Activated naive CD4-positive, alpha-beta T cell treated with anti-CD3 and anti-CD28 coated beads, Interleukin-2, amount 10 ng/mL, durations not matched to agents 7 days and 5 days (primary cell): ENCODE measurements around the gene NPTN.

Experiments used
- CTCF ChIA-PET: fragments of 350-600 bp; sonication (Branson Sonifier 250); formaldehyde crosslinking; loops from one replicate; lab custom pipeline; 2021; ENCODE audit warnings: antibody characterized with exemption; lab: Charles Lee
- DNase-seq: peaks from one replicate; pipeline ENCODE4 v3.0.0-alpha.2; 2020
- H3K27ac Mint-ChIP-seq: one replicate; pipeline ENCODE4 v1.8.0; 2021; ENCODE audit warnings: mild to moderate bottlenecking, moderate library complexity, mixed read lengths
- H3K27me3 Mint-ChIP-seq: one replicate; pipeline ENCODE4 v1.8.0; 2021; ENCODE audit warnings: mild to moderate bottlenecking, mixed read lengths
- H3K36me3 Mint-ChIP-seq: one replicate; pipeline ENCODE4 v1.8.0; 2021; ENCODE audit warnings: mixed read lengths
- H3K4me1 Mint-ChIP-seq: one replicate; pipeline ENCODE4 v1.8.0; 2021; ENCODE audit warnings: mixed read lengths
- H3K4me3 Mint-ChIP-seq: one replicate; pipeline ENCODE4 v1.8.0; 2021; ENCODE audit warnings: mild to moderate bottlenecking, moderate library complexity, mixed read lengths
- H3K9me3 Mint-ChIP-seq: one replicate; pipeline ENCODE4 v1.8.0; 2021; ENCODE audit warnings: mixed read lengths

The NPTN gene

DNA sequence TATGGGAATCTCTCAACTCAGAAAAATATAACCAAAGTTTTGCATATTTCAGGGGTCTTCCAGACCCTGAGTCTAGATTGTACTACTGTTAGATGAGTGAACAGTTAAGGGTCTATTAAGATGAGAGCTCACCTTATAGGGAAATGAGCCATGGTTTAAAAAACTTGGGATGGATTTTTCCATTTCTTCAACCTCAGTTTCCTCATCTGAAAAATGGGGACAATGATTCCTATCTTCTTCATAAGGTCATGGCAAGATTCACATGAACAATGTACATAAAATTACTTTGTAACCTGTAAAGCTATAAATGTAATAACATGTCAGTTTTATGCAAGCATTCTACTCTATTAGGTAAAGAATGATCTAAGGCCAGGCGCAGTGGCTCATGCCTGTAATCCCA, 28.7 kb downstream of the NPTN start:
- no peak overlapping the region for H3K4me3 Mint-ChIP-seq
- no peak overlapping the region for H3K27ac Mint-ChIP-seq
- no peak for DNase-seq
- no peaks in the 10 kb centered on the region for H3K9me3 Mint-ChIP-seq
- CTCF ChIA-PET: interaction anchor here (1.1 kb wide), 1 partner anchor 9 kb away, joined by 4 read pairs; no protein-coding TSS in a partner anchor
- peaks cover 2% of the 10 kb centered on the region for H3K36me3 Mint-ChIP-seq
- H3K27me3 Mint-ChIP-seq: no peaks in the 10 kb centered on the region
- H3K4me1 Mint-ChIP-seq: peaks cover 15% of the 10 kb centered on the region

- Mint-ChIP-seq H3K9me3 (no peaks in the 10 kb centered on the region), H3K4me1 (peaks cover 10% of the 10 kb centered on the region), H3K27ac (no peak overlapping the region), H3K4me3 (no peak overlapping the region), H3K27me3 (no peaks in the 10 kb centered on the region), H3K36me3 (peaks cover 2% of the 10 kb centered on the region)
- CTCF ChIA-PET: interaction anchor here (0.8 to 1.9 kb wide), 2 partner anchors 33 to 94 kb away, joined by 3 to 4 read pairs; no protein-coding TSS in a partner anchor
- no peak for DNase-seq
Measured at GRCh38 chr15:73602992-73603391, 30.2 kb downstream of the NPTN start.

DNA sequence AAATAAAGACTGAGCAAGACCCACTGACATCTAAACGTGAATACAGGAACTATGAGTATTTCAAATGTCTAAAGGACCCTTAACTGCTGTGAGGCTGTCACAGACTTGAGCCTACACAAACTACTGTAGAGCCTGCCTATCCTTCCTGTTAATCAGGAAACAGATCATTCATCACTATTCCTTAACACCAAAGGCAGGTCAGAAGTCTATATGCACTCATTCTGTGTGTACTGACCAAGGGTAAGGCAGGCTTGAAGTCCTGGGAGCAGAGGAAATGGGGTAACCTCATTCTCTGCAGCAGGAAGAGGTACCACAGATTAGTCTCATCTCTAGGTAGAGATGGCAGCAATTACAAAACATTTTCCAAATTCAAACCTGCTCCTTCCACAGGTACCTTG, 30.7 kb downstream of the NPTN start:
- Mint-ChIP-seq H3K4me1 (peaks cover 7% of the 10 kb centered on the region), H3K27ac (no peak overlapping the region), H3K4me3 (no peak overlapping the region), H3K27me3 (no peaks in the 10 kb centered on the region), H3K36me3 (peaks cover 2% of the 10 kb centered on the region), H3K9me3 (no peaks in the 10 kb centered on the region)
- no peak for DNase-seq
- CTCF ChIA-PET: interaction anchor here (0.8 to 1.9 kb wide), 3 partner anchors 34 to 97 kb away, joined by 3 to 6 read pairs (median 4); no protein-coding TSS in a partner anchor

- H3K36me3 Mint-ChIP-seq: no peaks in the 10 kb centered on the region
- peaks cover under 1% of the 10 kb centered on the region for H3K4me1 Mint-ChIP-seq
- H3K4me3 Mint-ChIP-seq: no peak overlapping the region
- no peaks in the 10 kb centered on the region for H3K9me3 Mint-ChIP-seq
- no peak overlapping the region for H3K27ac Mint-ChIP-seq
- DNase-seq: no peak
- no peaks in the 10 kb centered on the region for H3K27me3 Mint-ChIP-seq
- CTCF ChIA-PET: interaction anchor here (1.7 to 1.9 kb wide), 2 partner anchors 34 to 98 kb away, joined by 4 to 6 read pairs; no protein-coding TSS in a partner anchor
Measured at GRCh38 chr15:73601451-73602445, 31.4 kb downstream of the NPTN start.

DNA sequence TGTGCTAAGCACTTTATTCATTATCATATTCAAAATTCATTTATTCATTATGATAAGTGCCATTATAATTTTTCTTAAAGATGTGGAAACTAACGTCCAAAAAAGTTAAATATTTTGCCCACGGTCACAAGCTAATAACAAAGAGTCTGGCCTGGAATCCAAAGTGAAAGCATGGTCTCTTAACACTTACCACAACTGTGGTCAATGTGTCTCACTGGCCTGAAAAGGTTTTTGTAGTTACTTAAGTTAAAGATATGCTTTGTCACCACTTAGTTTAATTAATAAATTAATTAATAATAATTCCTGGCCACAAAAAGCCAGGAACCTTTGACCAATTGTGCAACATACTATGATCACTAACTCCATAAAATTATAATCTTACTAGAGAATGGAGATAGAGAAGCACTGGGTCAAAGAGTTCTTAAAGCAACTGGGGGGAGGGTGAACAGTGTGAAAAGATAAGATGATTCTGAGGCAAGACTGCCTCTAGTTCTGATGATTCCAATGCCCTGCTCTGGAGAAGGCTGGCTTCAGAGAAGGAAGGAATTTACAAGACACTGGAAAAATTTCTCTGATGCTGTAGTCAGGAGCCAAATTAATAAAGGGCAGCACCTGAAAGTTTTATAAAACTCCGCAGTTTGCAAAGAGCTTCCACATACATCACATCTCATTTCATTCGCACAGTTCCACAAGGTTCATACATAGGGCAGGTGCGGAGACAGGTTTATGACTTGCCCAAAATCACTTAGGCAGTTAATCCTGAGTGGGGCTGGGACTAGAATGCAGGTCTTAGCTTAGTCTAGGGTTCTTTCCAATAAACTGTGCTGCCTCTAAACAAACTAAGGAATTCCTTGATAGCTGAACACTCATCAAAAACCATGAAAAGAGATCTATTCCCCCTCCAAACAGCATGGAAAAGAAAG, 32.5 kb downstream of the NPTN start:
- peaks cover 2% of the 10 kb centered on the region for H3K36me3 Mint-ChIP-seq
- no peak overlapping the region for H3K4me3 Mint-ChIP-seq
- DNase-seq: no peak
- no peaks in the 10 kb centered on the region for H3K9me3 Mint-ChIP-seq
- peaks cover 3% of the 10 kb centered on the region for H3K4me1 Mint-ChIP-seq
- H3K27me3 Mint-ChIP-seq: no peaks in the 10 kb centered on the region
- H3K27ac Mint-ChIP-seq: no peak overlapping the region
- CTCF ChIA-PET: interaction anchor here (1.7 kb wide), 1 partner anchor 99 kb away, joined by 6 read pairs; no protein-coding TSS in a partner anchor

DNA sequence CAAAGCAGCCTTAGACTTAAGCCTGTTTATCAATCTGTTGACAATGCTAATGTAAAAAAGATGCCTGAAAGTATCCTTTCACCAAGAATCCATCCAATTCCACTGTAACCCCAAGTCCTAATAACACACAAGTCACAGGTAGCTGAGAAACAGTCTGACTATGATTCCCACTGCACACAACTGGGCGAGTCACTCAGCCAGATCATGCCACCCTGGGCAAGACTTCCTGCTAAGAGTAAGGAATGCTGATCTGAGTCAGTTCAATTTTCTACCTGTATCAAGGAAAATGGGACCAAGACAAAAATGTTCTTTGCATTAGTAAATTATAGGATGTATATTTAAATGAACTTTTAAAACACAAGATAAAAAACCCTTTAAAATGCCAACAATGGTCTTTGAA, 33.3 kb downstream of the NPTN start:
- Mint-ChIP-seq H3K9me3 (no peaks in the 10 kb centered on the region), H3K27ac (no peak overlapping the region), H3K36me3 (peaks cover 2% of the 10 kb centered on the region), H3K27me3 (no peaks in the 10 kb centered on the region), H3K4me3 (no peak overlapping the region), H3K4me1 (peaks cover 3% of the 10 kb centered on the region)
- DNase-seq: no peak
- CTCF ChIA-PET: no interaction called here

GRCh38 chr15:73598530-73599160, 34.5 kb downstream of the NPTN start:
- no peaks in the 10 kb centered on the region for H3K9me3 Mint-ChIP-seq
- no peaks in the 10 kb centered on the region for H3K27me3 Mint-ChIP-seq
- H3K4me1 Mint-ChIP-seq: peaks cover 3% of the 10 kb centered on the region
- CTCF ChIA-PET: no interaction called here
- H3K27ac Mint-ChIP-seq: no peak overlapping the region
- peaks cover 2% of the 10 kb centered on the region for H3K36me3 Mint-ChIP-seq
- DNase-seq: no peak
- no peak overlapping the region for H3K4me3 Mint-ChIP-seq

DNA sequence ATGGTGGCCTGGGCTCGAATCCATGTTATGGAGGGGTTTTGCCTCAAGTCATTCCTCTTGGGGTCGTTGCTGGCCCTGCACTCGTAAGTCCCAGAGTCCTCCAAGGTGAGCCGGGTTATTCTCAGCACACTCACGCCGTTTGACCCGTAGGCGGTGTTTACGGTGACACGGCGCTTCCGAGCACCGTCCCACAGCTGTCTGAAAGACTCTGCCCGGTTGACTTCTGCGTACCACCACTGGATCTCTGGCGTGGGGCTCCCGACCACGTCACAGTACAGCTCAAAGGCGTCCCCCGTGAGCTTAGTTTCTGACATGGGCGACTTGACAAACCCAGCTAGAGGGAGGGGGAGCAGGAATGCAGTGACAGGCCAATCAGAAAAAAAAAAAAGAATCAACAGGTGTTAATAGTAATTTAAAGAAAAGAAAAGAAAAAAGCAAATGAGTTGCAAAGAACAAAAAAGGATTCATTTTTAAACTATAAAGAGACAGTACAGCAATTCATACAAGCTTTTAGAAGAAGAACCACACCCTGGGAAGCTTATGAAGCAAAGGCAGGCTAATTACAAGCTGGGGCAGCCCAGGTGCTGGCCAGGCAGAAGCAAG, 36.1 kb downstream of the NPTN start:
- Mint-ChIP-seq H3K36me3 (peaks cover 2% of the 10 kb centered on the region), H3K9me3 (no peaks in the 10 kb centered on the region), H3K4me3 (no peak overlapping the region), H3K27ac (no peak overlapping the region), H3K4me1 (peaks cover 3% of the 10 kb centered on the region), H3K27me3 (no peaks in the 10 kb centered on the region)
- no peak for DNase-seq
- CTCF ChIA-PET: no interaction called here

GRCh38 chr15:73596174-73596573, 37.0 kb downstream of the NPTN start:
- H3K36me3 Mint-ChIP-seq: peaks cover 2% of the 10 kb centered on the region
- H3K4me3 Mint-ChIP-seq: no peak overlapping the region
- DNase-seq: no peak
- no peak overlapping the region for H3K27ac Mint-ChIP-seq
- no peaks in the 10 kb centered on the region for H3K9me3 Mint-ChIP-seq
- CTCF ChIA-PET: interaction anchor here (1.4 kb wide), 1 partner anchor 40 kb away, joined by 4 read pairs; no protein-coding TSS in a partner anchor
- peaks cover 3% of the 10 kb centered on the region for H3K4me1 Mint-ChIP-seq
- no peaks in the 10 kb centered on the region for H3K27me3 Mint-ChIP-seq

GRCh38 chr15:73594109-73594508, 39.1 kb downstream of the NPTN start:
- Mint-ChIP-seq H3K4me1 (peaks cover 3% of the 10 kb centered on the region), H3K27me3 (no peaks in the 10 kb centered on the region), H3K36me3 (peaks cover 3% of the 10 kb centered on the region), H3K9me3 (no peaks in the 10 kb centered on the region), H3K27ac (no peak overlapping the region), H3K4me3 (no peak overlapping the region)
- CTCF ChIA-PET: no interaction called here
- no peak for DNase-seq

DNA sequence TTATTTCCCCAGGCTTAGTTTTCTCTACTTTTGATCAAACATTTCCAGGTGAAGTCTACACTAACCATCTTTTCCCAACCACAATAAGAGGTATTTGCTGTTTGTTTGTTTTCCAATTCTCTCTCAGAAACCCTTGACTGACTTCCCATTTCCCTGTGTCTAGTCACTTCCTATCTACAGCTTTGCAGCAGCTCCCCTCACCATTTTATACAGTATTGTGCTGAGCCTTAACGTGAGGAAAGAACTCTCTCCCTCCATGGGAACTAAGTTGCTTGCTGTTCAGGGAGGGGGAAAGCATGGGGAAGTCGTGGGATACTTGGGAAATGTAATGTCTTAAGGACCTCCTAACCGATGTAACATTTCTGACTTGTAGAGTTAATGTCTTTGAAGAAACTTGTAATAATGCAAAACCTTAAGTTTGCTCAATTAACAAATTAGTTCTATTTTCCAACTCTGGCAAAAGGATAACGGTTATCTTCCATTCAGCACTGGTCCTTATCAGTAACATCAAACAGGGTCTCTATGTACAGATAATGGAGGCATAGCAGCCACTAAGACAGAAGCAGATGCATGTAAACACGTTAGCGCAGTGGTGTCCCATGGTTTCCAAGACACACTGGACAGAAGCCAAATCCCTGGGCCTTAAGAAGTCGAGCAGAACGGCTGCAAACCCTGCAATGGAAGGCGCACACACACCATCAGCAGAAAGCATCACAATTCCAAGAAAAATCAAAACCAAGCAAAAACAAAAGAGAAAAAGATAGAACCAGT, 39.7 kb downstream of the NPTN start:
- Mint-ChIP-seq H3K27me3 (no peaks in the 10 kb centered on the region), H3K27ac (no peak overlapping the region), H3K36me3 (peaks cover 9% of the 10 kb centered on the region), H3K9me3 (no peaks in the 10 kb centered on the region), H3K4me1 (peaks cover 3% of the 10 kb centered on the region), H3K4me3 (no peak overlapping the region)
- CTCF ChIA-PET: interaction anchor here (0.6 kb wide), 1 partner anchor 777 kb away, joined by 3 read pairs; no protein-coding TSS in a partner anchor
- DNase-seq: no peak

DNA sequence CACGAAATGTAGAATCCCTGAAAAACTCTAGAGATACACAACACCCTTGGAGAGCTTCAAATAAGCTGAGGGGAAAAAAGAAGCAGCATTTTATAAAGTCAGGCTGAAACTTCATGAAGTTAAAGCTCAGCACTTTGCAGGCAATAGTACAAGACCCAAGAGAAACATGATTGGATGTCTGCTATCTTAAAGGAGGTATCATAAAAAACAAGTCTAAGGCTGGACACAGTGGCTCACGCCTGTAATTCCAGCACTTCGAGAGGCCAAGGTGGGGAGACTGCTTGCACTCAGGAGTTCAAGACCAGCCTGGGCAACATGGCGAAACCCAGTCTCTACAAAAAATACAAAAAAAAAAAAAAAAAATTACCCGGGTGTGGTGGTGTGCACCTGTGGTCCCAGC, 42.9 kb downstream of the NPTN start:
- Mint-ChIP-seq H3K9me3 (no peaks in the 10 kb centered on the region), H3K27me3 (no peaks in the 10 kb centered on the region), H3K27ac (no peak overlapping the region), H3K4me1 (peaks cover 4% of the 10 kb centered on the region), H3K36me3 (peaks cover 25% of the 10 kb centered on the region), H3K4me3 (no peak overlapping the region)
- no peak for DNase-seq
- CTCF ChIA-PET: interaction anchor here (2.6 kb wide), 1 partner anchor 46 kb away, joined by 8 read pairs; no protein-coding TSS in a partner anchor
